ENCODE results near the gene CD47.
A peak's percentile ranks its signal among the peaks of the same experiment; 100 is the strongest.

The CD47 gene

DNA sequence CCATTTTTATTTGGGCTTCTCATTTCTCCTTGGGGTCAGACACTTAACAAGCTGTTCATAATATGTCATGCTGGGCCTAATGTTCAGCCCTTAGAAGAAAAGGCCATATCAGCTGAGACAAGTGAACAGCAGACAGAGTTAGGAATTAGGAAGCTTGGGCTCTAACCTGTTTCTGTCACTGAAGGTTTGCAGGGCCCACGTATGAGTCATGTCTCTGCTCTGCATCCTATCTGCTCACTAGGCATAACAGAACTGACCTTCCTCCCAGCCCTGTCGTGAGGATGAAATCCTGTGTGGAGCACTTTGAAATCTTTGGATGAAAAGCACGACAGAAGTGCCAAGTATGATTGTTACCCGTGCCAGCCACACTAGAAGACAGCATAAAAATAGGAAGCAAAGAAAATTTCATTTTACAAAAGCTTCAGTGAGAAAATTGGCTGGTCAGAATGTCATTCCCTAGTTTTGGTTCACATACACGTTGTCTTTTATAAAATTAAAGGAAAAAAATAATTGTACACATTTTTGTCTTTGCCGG, 26.5 kb upstream of the CD47 start:
- no peak for DNase-seq (ENCODE audit: low spot score)

GRCh38 chr3:108114423-108115065, 23.7 kb upstream of the CD47 start:
- DNase-seq (ENCODE audit: low spot score): no peak

- no peak for DNase-seq (ENCODE audit: low spot score)
These were observed 23.1 kb upstream of the CD47 start for GRCh38 chr3:108113975-108114374.

DNA sequence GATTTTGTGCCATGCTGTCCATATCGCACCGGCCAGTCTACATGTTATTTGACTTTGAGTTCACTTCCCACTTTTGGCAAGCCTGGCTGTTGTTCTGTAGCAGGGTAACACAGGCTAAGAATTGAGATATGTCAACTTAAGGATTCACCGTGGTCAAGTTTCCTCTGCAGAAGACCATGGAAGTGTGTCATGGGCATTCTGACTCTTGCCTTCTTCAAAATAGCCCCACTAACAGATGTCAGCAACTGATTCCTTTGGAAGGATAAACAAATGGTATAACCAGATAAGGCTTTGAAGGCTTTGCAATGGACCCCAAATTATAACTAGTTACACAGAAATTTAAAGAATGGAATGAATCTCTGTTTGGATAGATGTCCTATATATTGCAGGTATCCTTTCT, 20.1 kb upstream of the CD47 start:
- no peak for DNase-seq (ENCODE audit: low spot score)

DNA sequence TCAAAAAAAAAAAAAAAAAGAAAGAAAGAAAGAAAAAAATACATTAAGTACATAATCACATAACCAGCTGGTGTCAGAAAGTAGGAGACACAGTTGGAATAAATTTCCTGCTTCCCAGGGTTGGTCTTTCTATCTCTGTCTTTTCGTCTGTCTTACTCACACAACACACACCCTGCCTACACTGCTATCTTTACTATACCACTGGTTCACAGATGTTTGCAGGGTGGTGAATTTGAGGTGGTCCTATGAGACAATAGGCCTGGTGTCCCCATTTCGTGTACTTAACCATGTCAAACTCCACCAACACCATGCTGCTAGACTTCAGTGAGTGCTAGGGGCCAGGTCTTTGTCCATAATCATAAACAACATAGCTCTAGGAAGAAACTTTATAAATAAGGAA, 17.6 kb upstream of the CD47 start:
- DNase-seq (ENCODE audit: low spot score): no peak

- DNase-seq (ENCODE audit: low spot score): no peak
These were observed 15.6 kb upstream of the CD47 start for GRCh38 chr3:108106449-108106848.

DNA sequence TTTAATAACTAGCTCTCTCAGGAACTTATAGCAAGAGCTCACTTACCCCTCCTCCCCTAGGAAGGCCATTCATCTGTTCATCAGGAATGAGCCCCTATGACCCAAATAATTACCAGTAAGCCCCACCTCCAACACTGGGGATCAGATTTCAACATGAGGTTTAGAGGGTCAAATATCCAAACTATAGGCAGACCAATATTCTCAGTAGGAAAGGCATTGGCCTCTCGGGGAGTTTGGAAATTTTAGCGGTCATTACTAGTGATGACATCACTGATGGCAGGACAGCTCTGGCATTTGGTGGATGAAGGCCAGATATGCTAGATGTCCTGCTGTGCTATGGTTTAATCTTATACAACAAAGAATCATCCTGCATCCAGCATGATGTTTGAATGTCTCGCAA, 15.2 kb upstream of the CD47 start:
- DNase-seq (ENCODE audit: low spot score): no peak

GRCh38 chr3:108103886-108104797, 13.3 kb upstream of the CD47 start:
- no peak for DNase-seq (ENCODE audit: low spot score)

- DNase-seq (ENCODE audit: low spot score): no peak
These were observed 12.4 kb upstream of the CD47 start for GRCh38 chr3:108103040-108103751.

DNA sequence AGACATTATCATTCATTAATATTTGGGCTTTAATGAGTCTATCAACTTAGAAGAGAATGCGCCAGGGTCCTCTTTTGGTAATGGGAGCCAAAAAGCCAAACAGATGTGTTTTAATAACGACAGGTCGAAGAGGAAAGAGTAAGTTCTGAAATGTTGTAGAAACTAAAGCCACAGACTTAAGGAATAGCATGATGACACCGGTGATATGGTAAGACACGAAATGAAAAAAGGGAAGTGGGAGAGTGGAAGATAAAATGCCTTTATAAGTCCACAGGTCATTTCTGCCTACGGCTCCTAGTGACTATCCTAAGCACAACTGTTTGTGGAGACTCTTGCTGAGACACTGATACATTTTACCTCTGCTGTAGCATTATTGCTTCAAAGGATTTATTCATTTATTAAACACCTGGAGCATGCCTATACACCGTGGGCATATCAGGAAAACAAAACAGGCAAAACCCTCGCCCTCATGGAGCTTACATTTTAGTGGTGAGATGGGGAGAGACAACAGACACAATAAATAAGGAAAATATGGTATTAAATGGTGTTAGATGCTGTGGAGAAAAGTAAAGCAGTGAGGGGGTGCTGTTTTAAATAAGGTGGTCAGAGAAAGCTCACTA, 11.7 kb upstream of the CD47 start:
- no peak for DNase-seq (ENCODE audit: low spot score)

DNA sequence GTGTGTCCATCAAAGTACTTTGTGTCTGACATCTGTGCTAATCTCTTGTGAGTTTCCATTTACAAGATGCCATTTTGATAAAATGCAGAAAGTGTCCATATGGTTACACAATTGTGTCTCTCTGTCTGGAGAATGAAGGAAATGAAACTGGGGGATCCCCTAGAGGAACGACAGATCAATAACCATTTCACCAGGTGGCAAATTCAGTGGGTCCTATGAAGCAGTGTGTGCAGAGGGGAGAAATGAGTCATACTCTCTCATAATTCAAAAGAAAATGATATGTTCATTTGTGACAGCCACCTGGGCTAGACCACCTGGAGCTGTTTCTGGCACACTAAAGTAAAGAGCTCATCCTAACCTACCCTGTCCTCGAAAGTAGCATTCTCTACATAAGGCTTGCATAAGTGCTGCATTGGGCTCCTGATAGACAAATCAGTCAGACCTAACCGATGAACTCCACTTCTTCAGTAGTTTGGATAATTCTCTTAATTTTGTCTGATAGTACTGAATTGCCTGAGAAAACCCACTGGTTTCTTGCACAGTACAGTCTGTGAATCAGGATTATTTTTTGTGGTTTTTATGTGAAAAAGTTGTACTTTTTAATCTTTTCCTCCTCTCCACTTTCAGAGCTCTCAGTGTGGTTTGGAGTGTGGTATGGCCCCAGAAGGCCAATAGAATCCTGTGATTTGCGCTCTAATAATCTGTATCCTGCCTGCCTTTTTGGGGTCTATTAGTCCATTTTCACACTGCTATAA, 10.3 kb upstream of the CD47 start:
- DNase-seq (ENCODE audit: low spot score): peak; percentile 79

- DNase-seq (ENCODE audit: low spot score): no peak
These were observed 9.0 kb upstream of the CD47 start for GRCh38 chr3:108099679-108100428.

DNA sequence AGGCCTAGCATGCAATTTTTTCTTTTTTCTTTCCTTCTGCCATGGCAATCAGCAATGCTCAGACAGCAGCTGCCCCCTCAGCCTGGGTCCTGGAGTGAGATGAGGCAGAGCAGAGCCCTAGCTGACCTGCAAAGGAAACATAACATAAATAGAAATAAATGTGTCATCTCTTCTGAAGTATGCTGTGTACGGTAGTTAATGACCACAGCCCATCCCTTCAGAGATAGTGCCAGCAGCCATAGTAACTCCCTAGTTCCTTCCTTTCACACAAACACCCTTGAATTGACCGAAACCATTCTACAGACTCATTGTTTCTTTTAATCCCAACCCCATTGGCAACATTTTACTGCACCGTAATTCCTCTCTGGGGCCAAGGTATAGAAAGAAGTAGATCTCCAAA, 8.4 kb upstream of the CD47 start:
- no peak for DNase-seq (ENCODE audit: low spot score)

- DNase-seq (ENCODE audit: low spot score): no peak
These were observed 7.2 kb upstream of the CD47 start for GRCh38 chr3:108098003-108098370.

- DNase-seq (ENCODE audit: low spot score): no peak
These were observed 6.6 kb upstream of the CD47 start for GRCh38 chr3:108097322-108098002.

- no peak for DNase-seq (ENCODE audit: low spot score)
These were observed 5.9 kb upstream of the CD47 start for GRCh38 chr3:108096532-108097321.

DNA sequence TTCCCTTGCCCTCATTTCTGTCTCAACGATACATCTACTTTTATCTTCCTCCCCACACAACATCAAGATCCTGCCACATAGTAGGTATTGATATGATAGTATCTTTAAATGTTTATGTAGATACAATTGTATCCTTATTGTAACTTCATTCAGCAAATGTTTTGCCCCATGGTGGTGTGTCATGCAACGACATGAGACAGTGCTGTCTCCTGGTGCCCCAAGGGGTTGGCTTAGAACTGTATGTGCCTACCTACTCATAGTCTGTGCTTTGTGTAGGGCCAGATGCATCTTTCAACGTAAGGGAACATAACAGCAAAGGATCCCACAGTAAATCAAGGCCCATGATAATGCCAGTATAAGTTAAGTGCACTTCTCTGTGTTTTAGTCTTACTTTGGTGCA, 2.8 kb upstream of the CD47 start:
- DNase-seq (ENCODE audit: low spot score): no peak

GRCh38 chr3:108093021-108093420, 2.2 kb upstream of the CD47 start:
- DNase-seq (ENCODE audit: low spot score): no peak

GRCh38 chr3:108092501-108092900, 1.7 kb upstream of the CD47 start:
- DNase-seq (ENCODE audit: low spot score): no peak

Data from activated CD4-positive, alpha-beta T cell treated with anti-CD3 and anti-CD28 coated beads, Interleukin-2, Interleukin-4, amounts not matched to agents 100 ng/mL and 50 ng/mL, durations not matched to agents 16 hours and 8 hours (primary cell).